ENCODE results near the gene BCKDHB.

- TF ChIP-seq CTCF (IDR thresholded peaks at IDR 0.05): no peak
- no peak for TF ChIP-seq POLR2A (IDR thresholded peaks at IDR 0.05)
- TF ChIP-seq EP300 (IDR thresholded peaks at IDR 0.05; ENCODE audit: low read depth): no peak
- no peak for TF ChIP-seq POLR2AphosphoS5 (IDR thresholded peaks at IDR 0.05)
Measured at GRCh38 chr6:80314531-80314930, 208.1 kb downstream of the BCKDHB start.
